Fibroblast of skin of left quadriceps (primary cell): ENCODE results near the gene JRKL.

Source experiments
- DNase-seq, 2 experiments: peaks; one replicate each; pipeline ENCODE4 v3.0.0-alpha.2; 2013; ENCODE audit warnings: low read depth in 2 of 2

The JRKL gene

GRCh38 chr11:96389720-96390487 is at the start of gene JRKL, which contains the start of gene CCDC82:
JRKL (plus strand) TSS chr11:96390013; CDS start chr11:96390650, 637 bp downstream.
CCDC82 (minus strand) TSS chr11:96389912; CDS start chr11:96384747, 5,165 bp downstream.
- peak; percentile 92 to 94 for DNase-seq

- DNase-seq = no peak
These were observed 49.3 kb upstream of the JRKL start for GRCh38 chr11:96340555-96340885.

- DNase-seq = no peak
These were observed 48.4 kb upstream of the JRKL start for GRCh38 chr11:96341211-96342013.

- DNase-seq = no peak
These were observed 47.5 kb upstream of the JRKL start for GRCh38 chr11:96342014-96342960.

- peak; percentile 83 to 88 for DNase-seq
These were observed 46.7 kb upstream of the JRKL start, which contains the start of gene MAML2 for GRCh38 chr11:96342961-96343711. MAML2 (minus strand) TSS chr11:96343195; CDS start chr11:96341895, 1,300 bp downstream.

- no peak for DNase-seq
These were observed 33.0 kb upstream of the JRKL start for GRCh38 chr11:96356848-96357247.

GRCh38 chr11:96357794-96358193 is 32.0 kb upstream of the JRKL start:
- DNase-seq = no peak

GRCh38 chr11:96358321-96358720 is 31.5 kb upstream of the JRKL start:
- DNase-seq = no peak

GRCh38 chr11:96361778-96362177 is 28.0 kb upstream of the JRKL start:
- DNase-seq = no peak

GRCh38 chr11:96365493-96365892 is 24.3 kb upstream of the JRKL start:
- DNase-seq = no peak

GRCh38 chr11:96366024-96366423 is 23.8 kb upstream of the JRKL start:
- DNase-seq = no peak

- no peak for DNase-seq
These were observed 22.5 kb upstream of the JRKL start for GRCh38 chr11:96367342-96367741.

- DNase-seq = no peak
These were observed 16.0 kb upstream of the JRKL start for GRCh38 chr11:96373826-96374225.

GRCh38 chr11:96376796-96377195 is 13.0 kb upstream of the JRKL start:
- no peak for DNase-seq

- no peak for DNase-seq
These were observed 5.7 kb upstream of the JRKL start for GRCh38 chr11:96384156-96384555.

GRCh38 chr11:96385187-96385586 is 4.6 kb upstream of the JRKL start:
- no peak for DNase-seq

- DNase-seq = peak in 1 of 2 experiments; percentile 5
These were observed 708 bp upstream of the JRKL start for GRCh38 chr11:96388891-96389719.

- peak; percentile 0 to 4 for DNase-seq
These were observed 627 bp downstream of the JRKL start for GRCh38 chr11:96390488-96390792.

- no peak for DNase-seq
These were observed 2.0 kb downstream of the JRKL start for GRCh38 chr11:96391698-96392307.
